Stimulated activated CD4-positive, alpha-beta T cell treated with anti-CD3 and anti-CD28 coated beads, Interleukin-2, amount 100 ng/mL, for 24 hours (primary cell): ENCODE data around the gene ASPSCR1.
"Not testable (repeated sequence)": the region's sequence is repeated elsewhere in the genome, so short reads cannot be mapped to it uniquely, and the experiment has no call there.

Experiments used
- DNase-seq, 2 donors: peaks; one replicate each; pipeline ENCODE4 v3.0.0-alpha.2; 2020

ASPSCR1 gene

GRCh38 chr17:82029391-82029790 is 52.0 kb downstream of the ASPSCR1 start:
- no peak for DNase-seq

- DNase-seq: no peak
Observed at GRCh38 chr17:82029990-82030469, 52.6 kb downstream of the ASPSCR1 start.

- peak; percentile 81 to 86 for DNase-seq
Observed at GRCh38 chr17:82030470-82031302, 53.3 kb downstream of the ASPSCR1 start.

DNA sequence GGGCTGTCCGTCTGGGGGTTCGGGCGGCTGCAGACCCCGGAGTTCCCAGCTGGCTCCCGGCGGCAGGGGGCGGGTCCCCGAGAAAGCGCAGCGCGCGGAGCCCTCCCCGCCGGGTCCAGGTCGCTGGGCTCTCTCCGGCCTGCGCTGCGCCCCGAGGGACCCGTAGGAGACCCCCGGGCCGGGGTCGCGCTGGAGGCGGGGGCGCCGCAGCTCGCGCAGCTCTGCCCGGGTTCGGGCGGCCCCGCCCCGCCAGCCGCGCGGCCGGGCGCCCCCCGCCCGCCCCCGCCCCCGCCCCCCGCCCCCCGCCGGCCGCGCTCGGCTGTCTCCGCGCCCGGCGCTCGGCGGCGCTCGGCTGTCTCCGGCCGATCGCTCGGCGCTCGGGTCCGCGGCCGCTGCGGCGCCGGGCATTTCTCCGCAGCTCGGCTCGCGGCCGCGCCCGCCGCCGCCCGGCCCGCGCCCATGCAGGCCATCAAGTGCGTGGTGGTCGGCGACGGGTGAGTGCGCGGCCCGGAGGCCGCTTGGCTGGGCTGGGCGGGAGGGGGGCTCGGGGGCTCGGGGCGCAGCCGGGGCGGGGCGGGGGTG is 54.0 kb downstream of the ASPSCR1 start, which contains the start of gene RAC3:
Gene RAC3 (plus strand): TSS at position 376 of the 582 bp plus-strand sequence. CDS start 84 bp downstream, at position 460.
- DNase-seq: peak in 1 of 2 donors; percentile 34

DNA sequence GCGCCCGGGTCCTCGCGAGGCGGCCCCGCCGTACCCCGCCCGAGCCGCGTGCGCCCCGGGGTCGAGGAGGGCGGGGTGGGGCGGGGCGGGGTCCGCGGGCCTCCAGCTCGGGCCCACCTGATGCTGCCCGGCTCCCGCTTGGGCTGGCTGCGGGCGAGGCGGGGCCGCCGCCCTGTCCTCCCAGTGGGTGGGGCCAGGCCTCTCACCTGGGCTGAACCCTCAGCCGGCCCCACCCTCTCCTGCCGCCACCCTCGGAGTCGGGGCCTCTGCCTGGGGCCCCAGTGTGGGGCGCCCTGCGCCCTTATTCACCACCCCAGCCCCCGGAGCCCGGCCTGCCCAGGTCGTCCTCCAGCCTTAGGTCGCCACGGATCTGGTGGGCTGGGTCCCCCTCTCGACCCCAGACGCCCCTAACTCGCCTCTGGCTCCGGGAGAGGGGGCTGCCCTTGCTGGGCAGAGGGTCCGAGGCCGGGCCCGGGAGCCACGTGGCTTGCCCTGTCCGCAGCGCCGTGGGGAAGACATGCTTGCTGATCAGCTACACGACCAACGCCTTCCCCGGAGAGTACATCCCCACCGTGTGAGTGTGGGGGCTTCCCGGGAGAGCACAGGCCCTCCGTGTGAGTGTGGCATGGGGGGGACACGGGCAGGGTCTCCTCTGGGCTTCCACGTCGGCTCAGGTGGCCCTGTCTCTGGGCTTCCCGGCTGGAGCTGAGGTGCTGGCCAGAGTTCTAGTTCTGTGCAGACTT is 54.6 kb downstream of the ASPSCR1 start:
- DNase-seq: peak in 1 of 2 donors; percentile 67

GRCh38 chr17:82033359-82034085 is 56.1 kb downstream of the ASPSCR1 start:
- DNase-seq: no peak

- no peak for DNase-seq
Observed at GRCh38 chr17:82034371-82035011, 57.1 kb downstream of the ASPSCR1 start.

DNA sequence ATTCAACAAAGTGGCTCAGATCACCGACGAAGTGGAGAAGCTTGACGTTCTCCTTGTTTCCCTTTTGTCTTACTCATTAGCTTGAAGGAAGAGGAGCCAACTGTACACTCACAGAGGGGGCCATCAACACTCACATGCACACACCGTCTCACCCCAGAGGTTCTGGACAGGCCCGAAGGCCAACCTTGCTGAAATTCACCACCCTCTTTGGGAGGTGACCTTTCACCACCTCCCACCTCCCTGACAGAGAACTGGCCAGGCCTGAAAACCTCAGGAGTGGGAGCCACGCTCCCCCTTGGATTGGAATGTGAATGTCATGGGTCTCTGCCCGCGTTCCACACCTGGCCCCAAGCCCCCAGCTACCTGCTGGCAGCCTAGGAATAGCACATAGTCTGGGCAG is 58.1 kb downstream of the ASPSCR1 start:
- no peak for DNase-seq

GRCh38 chr17:82035956-82036633 is 58.7 kb downstream of the ASPSCR1 start:
- DNase-seq: no peak

DNA sequence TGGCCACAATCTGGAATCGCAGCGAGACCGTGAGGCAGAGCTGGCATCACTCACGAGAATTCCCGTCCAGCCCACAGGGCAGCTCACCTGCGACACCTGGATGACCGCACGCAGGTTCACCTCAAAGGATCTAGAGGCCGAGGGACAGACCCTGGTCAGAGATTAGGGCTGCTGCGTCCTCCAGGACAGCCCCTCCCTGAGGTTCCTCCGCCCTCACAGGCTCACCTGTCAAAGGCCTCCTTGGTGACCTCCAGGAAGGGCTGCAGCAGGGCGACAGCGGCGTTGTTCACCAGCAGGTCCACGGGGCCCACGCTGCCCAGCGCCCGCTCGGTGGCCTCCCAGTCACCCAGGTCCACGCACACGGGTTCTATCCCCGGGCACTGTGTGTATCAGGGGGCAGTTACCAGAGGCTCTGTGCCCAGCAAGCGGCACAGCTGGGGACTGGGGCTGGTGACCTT is 59.2 kb downstream of the ASPSCR1 start:
- DNase-seq: no peak

- DNase-seq: peak; percentile 95 to 98
Observed at GRCh38 chr17:82037092-82037888, 59.9 kb downstream of the ASPSCR1 start, which contains the start of gene DCXR. Gene DCXR, minus strand, starts transcription at chr17:82037697. Its CDS starts 15 bp downstream, at chr17:82037682.

DNA sequence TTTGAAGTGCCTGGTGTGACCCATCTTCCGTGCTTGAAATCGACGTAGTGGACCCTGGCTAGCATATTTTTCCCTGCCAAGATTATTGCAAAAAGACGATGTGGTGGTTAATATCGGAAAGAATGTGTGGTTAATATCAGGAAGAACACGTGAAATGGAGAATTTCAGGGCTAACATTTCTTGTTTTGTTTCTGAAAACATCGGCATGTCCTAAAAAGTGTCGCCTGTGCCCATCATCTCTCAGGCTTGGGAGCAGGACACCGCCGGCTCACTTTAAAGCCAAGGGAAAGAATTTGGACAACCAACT is 60.4 kb downstream of the ASPSCR1 start:
- no peak for DNase-seq

GRCh38 chr17:82038796-82039409 is 61.5 kb downstream of the ASPSCR1 start:
- not testable (repeated sequence) for DNase-seq

GRCh38 chr17:82039695-82040299 is 62.4 kb downstream of the ASPSCR1 start:
- no peak for DNase-seq

DNA sequence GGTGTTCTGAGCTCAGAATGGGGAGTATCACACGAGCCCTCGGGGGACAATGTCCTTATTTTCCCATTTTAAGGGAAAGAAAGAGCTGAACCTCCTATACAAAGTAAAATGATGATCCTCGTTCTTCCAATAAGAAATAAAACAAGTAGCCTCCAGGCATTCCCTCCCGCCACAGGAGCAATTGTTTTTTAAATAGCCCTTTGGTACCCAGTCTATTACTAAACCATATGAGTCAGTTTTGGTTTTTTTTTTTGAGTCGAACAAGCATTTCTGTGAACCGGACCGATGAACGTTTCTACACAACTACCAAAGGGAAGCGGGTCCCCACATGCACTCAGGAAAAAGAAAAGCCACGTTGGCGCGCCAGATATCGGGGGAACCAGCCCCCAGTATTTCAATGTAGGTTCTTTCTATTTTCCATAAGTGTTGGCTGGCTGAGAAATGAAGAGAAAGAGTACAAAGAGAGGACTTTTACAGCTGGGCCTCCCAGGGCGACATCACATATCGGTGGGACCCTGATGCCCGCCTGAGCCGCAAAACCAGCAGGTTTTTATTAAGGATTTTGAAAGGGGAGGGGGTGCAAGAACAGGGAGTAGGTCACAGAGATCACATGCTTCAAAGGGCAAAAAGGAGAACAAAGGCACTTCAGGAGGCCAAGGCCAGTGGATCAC is 63.9 kb downstream of the ASPSCR1 start:
- DNase-seq: no peak

GRCh38 chr17:82042649-82043048 is 65.2 kb downstream of the ASPSCR1 start:
- no peak for DNase-seq

- no peak for DNase-seq
Observed at GRCh38 chr17:82043507-82043906, 66.1 kb downstream of the ASPSCR1 start.

DNA sequence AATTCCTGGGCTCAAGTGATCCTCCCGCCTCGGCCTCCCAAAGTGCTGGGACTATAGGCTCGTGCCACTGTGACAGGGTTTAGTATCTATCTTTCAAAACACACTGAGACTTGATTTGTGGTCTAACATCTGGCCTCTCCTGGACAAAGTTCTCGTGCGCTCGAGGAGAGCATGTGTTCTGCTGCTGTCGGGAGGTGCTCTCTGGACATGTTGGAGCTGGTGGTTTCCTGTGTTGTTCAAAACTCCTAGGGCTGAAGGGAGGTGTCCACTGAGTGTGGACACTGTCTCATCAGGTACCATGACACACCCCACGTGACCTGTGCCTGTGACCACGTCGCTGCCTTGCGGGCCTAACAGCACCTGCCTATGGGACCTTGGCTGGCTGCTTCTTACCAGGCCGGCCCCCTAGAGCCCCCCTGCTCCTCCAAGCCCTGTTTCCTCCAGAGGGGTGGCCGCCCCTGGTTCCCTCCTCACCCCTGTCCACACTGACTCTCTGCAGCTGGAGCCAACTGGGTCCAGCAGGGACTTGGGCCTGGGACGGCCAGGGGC is 68.6 kb downstream of the ASPSCR1 start:
- DNase-seq: no peak

DNA sequence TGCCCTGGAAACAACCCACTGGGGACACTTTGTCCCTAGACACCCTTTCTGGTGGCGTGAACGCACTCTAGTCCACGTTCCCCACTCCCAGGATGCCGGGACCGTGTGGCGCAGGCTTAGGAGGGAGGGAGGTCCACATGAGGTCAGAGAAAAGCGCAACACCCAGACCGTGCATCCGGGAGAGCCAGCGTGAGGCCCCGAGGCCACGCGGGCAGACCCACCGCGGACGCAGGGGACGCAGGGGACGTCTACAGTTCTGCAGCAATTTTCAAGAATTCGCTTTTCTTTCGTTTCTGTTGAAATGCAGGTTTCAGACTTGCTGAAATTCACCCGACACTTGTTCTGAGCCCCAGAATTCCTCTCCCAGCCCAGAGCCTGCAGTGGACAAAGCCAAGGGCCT is 69.5 kb downstream of the ASPSCR1 start:
- no peak for DNase-seq
